HUES64 (cell line): Measurements from ENCODE around the gene PPP1R12C.
"Not testable (repeated sequence)": the region's sequence is repeated elsewhere in the genome, so short reads cannot be mapped to it uniquely, and the experiment has no call there.

ENCODE experiments used
- H3K27ac ChIP-seq: 2 replicates; pipeline ENCODE4 v1.7.0; 2013; ENCODE audit warnings: low read depth, low read length, inconsistent platforms
- H3K27me3 ChIP-seq: 2 replicates; pipeline ENCODE4 v1.6.1; 2013; ENCODE audit warnings: mild to moderate bottlenecking, low read length; ENCODE audit not compliant: insufficient read depth
- H3K36me3 ChIP-seq: 2 replicates; pipeline ENCODE4 v1.6.1; 2013; ENCODE audit warnings: mild to moderate bottlenecking, low read length; ENCODE audit not compliant: insufficient read depth
- H3K4me1 ChIP-seq: 2 replicates; pipeline ENCODE4 v1.6.1; 2013; ENCODE audit warnings: mild to moderate bottlenecking, low read length, moderate library complexity; ENCODE audit not compliant: insufficient read depth
- H3K4me3 ChIP-seq: 2 replicates; pipeline ENCODE4 v1.5.1; 2013; ENCODE audit warnings: mild to moderate bottlenecking, low read length, moderate library complexity
- H3K9ac ChIP-seq: 2 replicates; pipeline ENCODE4 v1.6.1; 2013; ENCODE audit warnings: mild to moderate bottlenecking, low read depth, low read length
- H3K9me3 ChIP-seq: 2 replicates; pipeline ENCODE4 v1.6.1; 2013; ENCODE audit warnings: low read depth, low read length; ENCODE audit not compliant: insufficient read depth
- WGBS: fragments of 150-250, 120-280 bp; methylation state at CpG from one replicate; pipeline ENCODE4 v1.1.7; 2013; ENCODE audit warnings: missing lambda C conversion rate; 5-methylcytosine and 5-hydroxymethylcytosine counted together

PPP1R12C gene

DNA sequence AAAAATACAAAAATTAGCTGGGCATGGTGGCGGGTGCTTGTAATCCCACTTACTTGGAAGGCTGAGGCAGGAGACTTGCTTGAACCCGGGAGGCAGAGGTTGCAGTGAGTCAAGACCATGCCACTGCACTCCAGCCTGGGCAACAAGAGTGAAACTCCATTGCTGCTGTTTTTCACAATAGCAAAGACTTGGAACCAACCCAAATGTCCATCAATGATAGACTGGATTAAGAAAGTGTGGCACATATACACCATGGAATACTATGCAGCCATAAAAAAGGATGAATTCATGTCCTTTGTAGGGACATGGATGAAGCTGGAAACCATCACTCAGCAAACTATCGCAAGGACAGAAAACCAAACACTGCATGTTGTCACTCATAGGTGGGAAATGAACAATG, 10.2 kb downstream of the PPP1R12C start:
- 96% methylated on average over 2 of the region's 3 CpGs for WGBS
- not testable (repeated sequence) for H3K27me3 ChIP-seq, H3K4me3 ChIP-seq, H3K27ac ChIP-seq, H3K4me1 ChIP-seq, H3K9me3 ChIP-seq, H3K36me3 ChIP-seq, H3K9ac ChIP-seq

DNA sequence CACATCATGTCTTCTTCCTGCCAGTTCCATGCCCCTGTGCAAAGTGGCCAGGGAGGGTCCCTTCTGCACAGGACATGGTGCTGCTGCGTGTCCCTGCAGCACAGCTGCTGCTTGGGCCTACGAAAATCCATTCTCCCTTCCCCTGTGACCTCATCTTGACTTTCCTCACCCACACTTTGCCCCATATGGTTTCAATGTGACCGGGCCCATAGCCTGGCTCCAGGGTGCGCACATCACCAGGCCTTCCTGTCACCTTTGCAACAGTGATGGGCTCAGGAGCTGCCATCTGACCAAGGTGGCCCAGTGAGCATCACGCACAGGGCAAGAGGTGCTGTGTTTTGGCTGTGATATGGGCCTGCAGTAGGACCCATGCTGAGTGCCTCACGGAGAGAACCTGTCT, 10.8 kb downstream of the PPP1R12C start:
- WGBS, result 96% methylated on average over 6 of the region's 6 CpGs
- Histone ChIP-seq H3K27ac (no peak overlapping the region), H3K4me1 (no peaks in the 10 kb centered on the region), H3K9ac (no peak overlapping the region), H3K36me3 (peaks cover 13% of the 10 kb centered on the region), H3K9me3 (no peaks in the 10 kb centered on the region), H3K27me3 (no peaks in the 10 kb centered on the region), H3K4me3 (no peak overlapping the region)

DNA sequence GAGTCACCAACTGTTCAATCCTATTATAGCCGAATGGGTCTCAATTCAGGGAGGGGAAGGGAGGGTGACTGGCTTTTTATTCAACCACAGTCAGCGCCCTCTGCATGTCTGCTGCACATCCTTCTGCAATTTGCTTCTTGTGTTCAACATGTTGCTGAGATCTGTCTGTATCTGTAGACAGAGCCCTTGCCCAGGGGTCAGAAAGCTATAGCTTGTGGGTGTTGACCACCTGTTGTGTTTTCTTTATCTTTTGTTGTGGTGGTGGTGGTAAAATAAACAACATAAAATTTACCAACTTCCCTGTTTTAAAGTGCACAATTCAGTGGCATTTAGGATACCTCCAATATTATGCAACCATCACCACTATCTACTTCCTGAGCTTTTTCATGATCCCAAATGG, 12.2 kb downstream of the PPP1R12C start:
- 93% methylated on average over 2 of the region's 2 CpGs for WGBS
- Histone ChIP-seq H3K36me3 (peaks cover 13% of the 10 kb centered on the region), H3K27me3 (no peaks in the 10 kb centered on the region), H3K4me3 (no peak overlapping the region), H3K9me3 (no peaks in the 10 kb centered on the region), H3K9ac (no peak overlapping the region), H3K4me1 (no peaks in the 10 kb centered on the region), H3K27ac (no peak overlapping the region)

DNA sequence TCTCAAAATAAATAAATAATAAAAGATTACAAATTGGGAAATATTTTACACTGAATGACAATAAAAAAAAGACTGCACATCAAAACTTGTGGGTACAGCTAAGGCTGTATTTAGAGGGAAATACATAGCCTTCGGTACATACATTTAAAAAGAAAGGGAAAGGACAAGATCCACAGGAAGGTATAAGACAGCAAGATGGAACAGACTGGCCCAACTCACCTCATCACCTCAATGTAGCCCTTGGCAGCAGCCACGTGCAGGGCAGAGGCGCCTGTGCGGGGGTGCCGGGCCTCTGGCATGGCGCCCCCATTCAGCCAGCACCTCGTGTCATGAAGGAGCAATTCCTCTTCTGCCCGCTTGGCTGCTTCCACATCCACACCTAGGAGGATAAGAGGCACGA, 14.2 kb downstream of the PPP1R12C start:
- Histone ChIP-seq H3K4me1 (no peaks in the 10 kb centered on the region), H3K4me3 (no peak overlapping the region), H3K9ac (no peak overlapping the region), H3K9me3 (no peaks in the 10 kb centered on the region), H3K27ac (no peak overlapping the region), H3K27me3 (no peaks in the 10 kb centered on the region), H3K36me3 (peaks cover 13% of the 10 kb centered on the region)
- WGBS, result 95% methylated on average over 9 of the region's 9 CpGs

DNA sequence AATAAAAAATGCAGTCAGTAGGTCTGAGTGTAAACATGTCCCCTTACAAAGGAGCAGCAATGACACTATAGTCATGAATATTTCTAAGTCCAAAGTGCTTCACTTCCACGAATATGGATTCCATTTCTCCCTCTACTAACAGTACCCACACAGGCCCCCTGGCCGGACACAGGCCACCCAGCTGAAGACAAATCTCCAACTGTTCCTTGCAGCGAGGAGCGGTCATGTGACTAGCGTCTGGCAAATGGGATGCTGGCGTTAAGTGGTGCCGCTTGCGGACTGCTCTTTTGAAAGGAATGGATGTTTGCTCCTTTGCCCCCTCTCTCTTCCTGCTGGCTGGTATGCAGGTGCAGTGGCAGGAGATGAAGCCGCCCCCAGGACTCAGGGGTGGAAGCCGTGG, 16.2 kb downstream of the PPP1R12C start:
- H3K9ac ChIP-seq, result no peak overlapping the region
- H3K4me1 ChIP-seq, result no peaks in the 10 kb centered on the region
- no peaks in the 10 kb centered on the region for H3K9me3 ChIP-seq
- H3K27ac ChIP-seq, result no peak overlapping the region
- WGBS, result 91% methylated on average over 10 of the region's 10 CpGs
- H3K4me3 ChIP-seq, result no peak overlapping the region
- peaks cover 13% of the 10 kb centered on the region for H3K36me3 ChIP-seq
- H3K27me3 ChIP-seq, result no peaks in the 10 kb centered on the region

DNA sequence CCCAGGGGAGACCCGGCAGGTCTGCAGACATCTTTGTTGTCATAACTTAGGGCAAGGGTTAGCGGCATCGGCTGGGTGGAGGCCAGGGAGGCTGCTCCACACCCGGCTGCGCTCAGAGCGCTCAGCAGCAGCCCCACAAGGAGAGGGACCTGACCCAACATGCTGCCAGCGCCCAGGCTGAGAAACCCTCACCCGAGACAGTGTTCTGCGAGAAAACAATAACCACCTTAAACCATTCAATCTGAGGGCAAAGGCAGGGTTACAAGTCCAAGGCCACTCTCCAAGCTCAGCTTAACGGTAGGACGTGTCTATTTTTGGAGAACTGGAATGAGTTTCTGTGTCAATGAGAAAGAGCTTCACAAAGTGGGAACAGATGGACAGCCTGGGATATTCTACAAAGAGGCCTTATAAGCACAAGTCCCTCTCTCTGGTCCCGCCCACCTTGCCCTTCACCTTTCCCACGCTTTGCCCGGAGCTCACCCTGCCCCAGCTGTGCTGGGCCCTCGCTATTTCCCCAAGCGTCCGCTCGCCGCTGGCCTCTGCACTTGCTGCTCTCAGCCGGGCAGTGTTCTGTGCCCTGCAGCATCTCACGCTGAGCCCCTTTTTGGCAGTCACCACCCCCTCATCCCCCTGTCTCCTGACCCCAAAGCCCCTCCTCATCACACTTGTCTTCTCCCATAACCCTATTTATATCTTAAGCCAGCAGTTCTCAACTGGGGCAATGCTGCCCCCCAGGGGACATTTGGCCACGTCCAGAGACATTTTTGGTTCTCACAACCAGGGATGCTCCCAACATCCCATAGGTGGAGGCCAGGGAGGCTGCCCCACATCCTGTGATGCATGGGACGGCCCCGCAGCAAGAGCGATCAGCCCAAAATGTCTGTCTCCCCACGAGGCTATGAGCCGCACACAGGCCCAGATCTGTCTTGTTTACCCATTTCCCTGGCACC, 17.6 kb downstream of the PPP1R12C start:
- Histone ChIP-seq H3K27ac (no peak overlapping the region), H3K36me3 (peaks cover 16% of the 10 kb centered on the region), H3K4me3 (no peak overlapping the region), H3K27me3 (no peaks in the 10 kb centered on the region), H3K9me3 (no peaks in the 10 kb centered on the region), H3K9ac (no peak overlapping the region), H3K4me1 (peaks cover 3% of the 10 kb centered on the region; the same call in 1 of the 2 replicates)
- 89% methylated on average over 27 of the region's 27 CpGs for WGBS

DNA sequence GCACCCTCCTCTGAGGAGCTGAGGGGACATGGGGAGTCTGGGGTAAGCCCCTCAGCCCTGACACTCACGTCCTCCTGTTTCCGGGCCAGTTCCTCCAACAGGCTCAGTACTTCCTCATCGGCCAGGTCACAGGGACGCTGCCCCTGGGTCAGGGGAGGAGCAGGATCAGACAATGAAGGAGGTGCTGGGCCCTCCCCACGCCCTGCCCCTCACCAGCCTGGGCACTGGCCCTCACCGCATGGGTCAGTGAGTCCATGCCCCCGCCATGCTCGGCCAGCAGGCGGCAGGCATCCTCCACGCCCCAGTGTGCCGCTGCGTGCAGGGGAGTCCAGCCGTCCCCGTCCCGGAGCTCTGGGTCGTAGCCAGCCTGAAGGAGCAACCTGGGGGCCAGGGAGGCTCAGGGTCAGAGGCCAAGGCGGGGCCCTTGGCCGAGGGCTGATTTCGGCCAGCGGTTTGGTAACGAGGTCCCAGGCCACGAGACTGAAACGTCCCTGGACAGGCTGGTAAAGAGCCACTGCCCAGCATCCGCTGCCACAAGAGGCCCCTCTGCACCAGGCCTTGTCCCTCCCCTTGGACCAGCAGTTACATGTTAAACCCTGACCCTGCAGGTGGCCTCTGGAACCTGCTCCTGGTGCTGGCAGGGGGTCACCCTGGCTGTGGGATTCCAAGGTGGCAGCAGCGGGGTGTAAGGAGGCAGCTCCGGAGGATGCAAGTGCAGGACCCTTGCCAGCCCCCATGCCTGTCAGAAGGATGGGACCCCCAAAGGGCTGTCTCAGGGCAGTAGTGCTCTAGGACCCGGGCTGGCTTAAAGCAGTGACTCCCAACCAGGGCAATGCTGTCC, 18.5 kb downstream of the PPP1R12C start:
- H3K36me3 ChIP-seq, result peaks cover 19% of the 10 kb centered on the region

DNA sequence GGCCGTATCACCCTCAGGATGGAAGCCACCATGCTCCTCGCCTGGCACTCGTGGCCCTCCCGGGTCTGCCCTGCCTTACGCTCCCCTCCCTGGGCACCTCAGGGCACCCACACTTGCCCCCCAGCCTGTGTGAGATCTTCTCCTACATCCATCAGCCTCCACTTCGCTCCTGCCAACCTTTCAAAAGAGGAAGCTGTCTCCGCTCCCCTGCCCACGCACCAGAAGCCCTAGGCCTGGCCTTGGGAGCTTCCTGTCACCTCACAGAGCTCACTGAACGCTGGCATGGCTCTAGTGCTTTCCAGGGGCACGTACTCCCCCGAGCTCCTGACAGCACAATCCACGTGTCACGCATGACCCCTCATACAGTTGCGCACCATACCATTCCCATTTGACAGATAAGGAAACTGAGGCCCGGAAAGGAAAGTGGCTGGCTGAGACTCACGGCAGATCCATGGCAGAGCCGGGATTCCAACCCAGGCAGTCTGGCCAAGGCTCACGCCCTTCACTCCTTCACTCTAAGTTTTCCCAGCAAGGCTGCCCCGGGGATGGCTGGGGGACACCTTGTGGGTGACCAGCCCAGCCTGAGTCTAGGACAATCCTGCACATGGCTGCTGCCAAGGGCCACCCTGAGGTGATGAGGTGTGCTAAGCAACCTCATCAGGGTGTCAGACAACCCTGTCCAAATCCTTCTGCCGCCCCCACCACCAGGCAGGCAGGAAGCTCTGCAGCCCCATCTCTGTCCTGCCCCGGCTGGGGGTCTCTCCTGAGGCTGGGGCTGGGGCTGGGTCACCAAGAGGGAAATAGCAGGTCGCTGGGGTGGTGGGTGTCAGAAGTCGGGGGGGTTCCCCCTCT, 19.3 kb downstream of the PPP1R12C start:
- WGBS, result 96% methylated on average over 23 of the region's 23 CpGs
- H3K4me1 ChIP-seq, result peaks cover 9% of the 10 kb centered on the region; the same call in 1 of the 2 replicates
- H3K27ac ChIP-seq, result no peak overlapping the region
- peaks cover 14% of the 10 kb centered on the region for H3K36me3 ChIP-seq
- no peak overlapping the region for H3K4me3 ChIP-seq
- H3K9ac ChIP-seq, result no peak overlapping the region
- no peaks in the 10 kb centered on the region for H3K27me3 ChIP-seq
- H3K9me3 ChIP-seq, result no peaks in the 10 kb centered on the region

More for the DNA sequence above, 18.5 kb downstream of the PPP1R12C start:
- no peak overlapping the region for H3K9ac ChIP-seq
- no peak overlapping the region for H3K27ac ChIP-seq
- H3K27me3 ChIP-seq, result no peaks in the 10 kb centered on the region
- no peak overlapping the region for H3K4me3 ChIP-seq
- H3K9me3 ChIP-seq, result no peaks in the 10 kb centered on the region
- H3K4me1 ChIP-seq, result peaks cover 9% of the 10 kb centered on the region; the same call in 1 of the 2 replicates
- WGBS, result 95% methylated on average over 27 of the region's 27 CpGs

DNA sequence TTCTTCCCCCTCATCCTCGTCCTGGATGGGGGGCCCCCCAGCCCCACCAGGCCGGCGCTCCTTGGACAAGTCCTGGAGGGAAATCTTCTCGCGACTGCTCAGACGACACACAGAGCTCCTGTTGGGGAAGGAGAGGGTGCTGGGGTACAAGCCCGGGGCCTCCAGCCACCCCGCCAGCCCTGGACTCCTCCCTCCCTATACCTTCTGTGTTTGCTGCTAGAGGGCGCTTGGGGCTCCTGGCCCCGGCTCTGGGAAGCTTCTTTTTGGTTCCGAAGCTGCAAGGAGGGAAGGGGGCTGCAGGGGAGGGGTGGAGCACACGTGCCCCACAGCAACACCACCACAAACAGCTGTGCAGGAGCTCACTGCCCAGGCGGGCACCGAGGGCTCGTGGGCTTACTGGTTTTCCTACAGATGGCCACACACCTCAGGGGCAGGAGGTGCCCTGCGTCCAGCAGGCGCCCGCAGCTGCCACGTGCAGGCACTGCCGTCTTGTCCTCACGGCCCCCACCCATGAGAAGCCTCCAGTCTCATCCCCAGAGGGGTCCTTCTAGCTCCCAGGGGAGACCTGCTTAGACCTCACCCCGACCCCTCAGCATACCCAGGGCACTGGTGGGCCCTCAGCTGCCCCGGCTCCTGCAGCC, 21.3 kb downstream of the PPP1R12C start:
- no peaks in the 10 kb centered on the region for H3K9me3 ChIP-seq
- no peak overlapping the region; the same call in 1 of the 2 replicates for H3K27ac ChIP-seq
- H3K9ac ChIP-seq, result no peak overlapping the region
- no peak overlapping the region for H3K4me3 ChIP-seq
- 84% methylated on average over 22 of the region's 23 CpGs for WGBS
- H3K4me1 ChIP-seq, result peaks cover 9% of the 10 kb centered on the region; the same call in 1 of the 2 replicates
- H3K36me3 ChIP-seq, result 0 out of 2 replicates have a peak, but pooled peaks cover 6% of the 10 kb centered on the region
- H3K27me3 ChIP-seq, result no peaks in the 10 kb centered on the region
